Measurements from ENCODE around the gene EVA1C.

EVA1C gene

GRCh38 chr21:32411350-32412161 lies 950 bp upstream of the EVA1C start:
- no CpG with 5 or more reads among the region's 63 CpGs for WGBS (ENCODE audit: insufficient coverage, insufficient read length)
- Histone ChIP-seq H3K36me3 (ENCODE audit: control insufficient read depth, insufficient read depth, low read length) (no peaks in the 10 kb centered on the region), H3K4me1 (ENCODE audit: control insufficient read depth, insufficient read depth, low read length) (no peaks in the 10 kb centered on the region), H3K9me3 (ENCODE audit: control insufficient read depth, insufficient read depth, low read length) (no peaks in the 10 kb centered on the region), H3K27ac (ENCODE audit: low read length) (no peak overlapping the region), H3K27me3 (ENCODE audit: control insufficient read depth, insufficient read depth, low read length) (peaks cover 28% of the 10 kb centered on the region; the same call in 1 of the 2 replicates), H3K4me3 (ENCODE audit: low read length) (peak overlapping the region; percentile 15; the same call in 1 of the 2 replicates)
- DNase-seq (ENCODE audit: low read depth, low spot score) = no peak

DNA sequence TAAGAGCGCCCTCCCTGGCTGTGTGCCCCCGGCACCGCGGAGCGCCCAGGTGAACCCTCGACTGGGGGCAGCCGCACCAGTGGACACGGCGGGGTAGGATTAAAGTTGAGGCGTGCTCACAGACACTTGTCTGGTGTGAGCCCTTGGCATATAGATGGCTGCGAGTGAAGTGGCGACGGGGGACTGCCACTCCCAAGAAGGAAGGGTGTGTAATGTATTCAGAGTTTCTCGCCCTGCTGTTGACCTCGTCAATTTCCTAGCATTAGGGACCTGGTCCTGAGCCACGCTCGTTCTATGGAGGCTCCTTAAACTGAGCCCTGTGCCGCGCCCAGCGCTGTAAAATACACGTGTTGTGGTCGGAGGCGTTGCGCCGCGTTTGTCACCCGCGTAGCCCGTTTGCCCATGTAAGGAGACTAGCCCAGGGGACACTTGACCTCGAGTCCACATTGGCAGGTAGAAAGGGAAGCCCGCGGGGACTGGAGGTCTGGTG lies 554 bp downstream of the EVA1C start:
- no peak overlapping the region for H3K27ac ChIP-seq (ENCODE audit: low read length)
- WGBS (ENCODE audit: insufficient coverage, insufficient read length) = no CpG with 5 or more reads among the region's 32 CpGs
- no peak for DNase-seq (ENCODE audit: low read depth, low spot score)
- H3K4me1 ChIP-seq (ENCODE audit: control insufficient read depth, insufficient read depth, low read length) = no peaks in the 10 kb centered on the region
- no peaks in the 10 kb centered on the region for H3K9me3 ChIP-seq (ENCODE audit: control insufficient read depth, insufficient read depth, low read length)
- peaks cover 28% of the 10 kb centered on the region; the same call in 1 of the 2 replicates for H3K27me3 ChIP-seq (ENCODE audit: control insufficient read depth, insufficient read depth, low read length)
- H3K36me3 ChIP-seq (ENCODE audit: control insufficient read depth, insufficient read depth, low read length) = no peaks in the 10 kb centered on the region
- H3K4me3 ChIP-seq (ENCODE audit: low read length) = peak overlapping the region; percentile 15; the same call in 1 of the 2 replicates

- H3K9me3 ChIP-seq (ENCODE audit: control insufficient read depth, insufficient read depth, low read length) = no peaks in the 10 kb centered on the region
- no peaks in the 10 kb centered on the region for H3K36me3 ChIP-seq (ENCODE audit: control insufficient read depth, insufficient read depth, low read length)
- peaks cover 28% of the 10 kb centered on the region; the same call in 1 of the 2 replicates for H3K27me3 ChIP-seq (ENCODE audit: control insufficient read depth, insufficient read depth, low read length)
- H3K4me3 ChIP-seq (ENCODE audit: low read length) = no peak overlapping the region
- WGBS (ENCODE audit: insufficient coverage, insufficient read length) = no CpG with 5 or more reads among the region's 7 CpGs
- H3K4me1 ChIP-seq (ENCODE audit: control insufficient read depth, insufficient read depth, low read length) = no peaks in the 10 kb centered on the region
- no peak for DNase-seq (ENCODE audit: low read depth, low spot score)
- no peak overlapping the region for H3K27ac ChIP-seq (ENCODE audit: low read length)
Observed at GRCh38 chr21:32413697-32414578, 1.4 kb downstream of the EVA1C start.

GRCh38 chr21:32414579-32415358 lies 2.3 kb downstream of the EVA1C start:
- H3K36me3 ChIP-seq (ENCODE audit: control insufficient read depth, insufficient read depth, low read length) = no peaks in the 10 kb centered on the region
- no peaks in the 10 kb centered on the region for H3K4me1 ChIP-seq (ENCODE audit: control insufficient read depth, insufficient read depth, low read length)
- no peaks in the 10 kb centered on the region for H3K9me3 ChIP-seq (ENCODE audit: control insufficient read depth, insufficient read depth, low read length)
- H3K4me3 ChIP-seq (ENCODE audit: low read length) = no peak overlapping the region
- H3K27ac ChIP-seq (ENCODE audit: low read length) = no peak overlapping the region
- no peak for DNase-seq (ENCODE audit: low read depth, low spot score)
- peaks cover 28% of the 10 kb centered on the region; the same call in 1 of the 2 replicates for H3K27me3 ChIP-seq (ENCODE audit: control insufficient read depth, insufficient read depth, low read length)
- no CpG with 5 or more reads among the region's 8 CpGs for WGBS (ENCODE audit: insufficient coverage, insufficient read length)

GRCh38 chr21:32415451-32416398 lies 3.2 kb downstream of the EVA1C start:
- Histone ChIP-seq H3K9me3 (ENCODE audit: control insufficient read depth, insufficient read depth, low read length) (no peaks in the 10 kb centered on the region), H3K4me1 (ENCODE audit: control insufficient read depth, insufficient read depth, low read length) (no peaks in the 10 kb centered on the region), H3K4me3 (ENCODE audit: low read length) (no peak overlapping the region), H3K36me3 (ENCODE audit: control insufficient read depth, insufficient read depth, low read length) (no peaks in the 10 kb centered on the region), H3K27me3 (ENCODE audit: control insufficient read depth, insufficient read depth, low read length) (peaks cover 26% of the 10 kb centered on the region; the same call in 1 of the 2 replicates), H3K27ac (ENCODE audit: low read length) (no peak overlapping the region)
- no CpG with 5 or more reads among the region's 11 CpGs for WGBS (ENCODE audit: insufficient coverage, insufficient read length)
- DNase-seq (ENCODE audit: low read depth, low spot score) = no peak

GRCh38 chr21:32418146-32418545 lies 5.6 kb downstream of the EVA1C start:
- H3K4me3 ChIP-seq (ENCODE audit: low read length) = no peak overlapping the region
- no peak overlapping the region for H3K27ac ChIP-seq (ENCODE audit: low read length)
- no peak for DNase-seq (ENCODE audit: low read depth, low spot score)
- H3K27me3 ChIP-seq (ENCODE audit: control insufficient read depth, insufficient read depth, low read length) = peaks cover 13% of the 10 kb centered on the region; the same call in 1 of the 2 replicates
- H3K9me3 ChIP-seq (ENCODE audit: control insufficient read depth, insufficient read depth, low read length) = no peaks in the 10 kb centered on the region
- WGBS (ENCODE audit: insufficient coverage, insufficient read length) = no CpG with 5 or more reads among the region's 4 CpGs
- no peaks in the 10 kb centered on the region for H3K36me3 ChIP-seq (ENCODE audit: control insufficient read depth, insufficient read depth, low read length)
- no peaks in the 10 kb centered on the region for H3K4me1 ChIP-seq (ENCODE audit: control insufficient read depth, insufficient read depth, low read length)

DNA sequence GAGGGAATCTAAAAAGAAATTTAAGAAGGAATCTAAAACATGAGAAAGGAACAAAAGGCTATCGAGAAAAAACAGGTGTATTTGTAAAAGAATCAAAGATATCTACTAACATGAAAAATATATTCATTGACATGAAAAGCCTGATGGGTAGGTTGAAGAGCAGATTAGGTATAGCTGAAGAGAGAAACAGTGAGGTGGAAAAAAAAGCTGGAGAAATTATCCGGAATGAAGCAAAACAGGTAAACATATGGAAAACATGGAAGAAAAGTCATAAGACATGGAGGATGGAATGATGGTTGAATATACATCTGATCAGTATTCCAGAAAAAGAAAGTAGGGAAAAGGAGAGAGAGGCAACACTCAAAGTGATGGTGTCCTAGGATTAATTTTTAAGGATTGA lies 9.6 kb downstream of the EVA1C start:
- Histone ChIP-seq H3K27ac (ENCODE audit: low read length) (no peak overlapping the region), H3K27me3 (ENCODE audit: control insufficient read depth, insufficient read depth, low read length) (no peaks in the 10 kb centered on the region), H3K4me3 (ENCODE audit: low read length) (no peak overlapping the region), H3K4me1 (ENCODE audit: control insufficient read depth, insufficient read depth, low read length) (no peaks in the 10 kb centered on the region), H3K9me3 (ENCODE audit: control insufficient read depth, insufficient read depth, low read length) (no peaks in the 10 kb centered on the region), H3K36me3 (ENCODE audit: control insufficient read depth, insufficient read depth, low read length) (no peaks in the 10 kb centered on the region)
- no peak for DNase-seq (ENCODE audit: low read depth, low spot score)
- WGBS (ENCODE audit: insufficient coverage, insufficient read length) = no CpG with 5 or more reads among the region's 2 CpGs

GRCh38 chr21:32423320-32424190 lies 11.0 kb downstream of the EVA1C start:
- H3K27ac ChIP-seq (ENCODE audit: low read length) = no peak overlapping the region
- no peaks in the 10 kb centered on the region for H3K27me3 ChIP-seq (ENCODE audit: control insufficient read depth, insufficient read depth, low read length)
- DNase-seq (ENCODE audit: low read depth, low spot score) = no peak
- H3K9me3 ChIP-seq (ENCODE audit: control insufficient read depth, insufficient read depth, low read length) = no peaks in the 10 kb centered on the region
- no peak overlapping the region for H3K4me3 ChIP-seq (ENCODE audit: low read length)
- H3K4me1 ChIP-seq (ENCODE audit: control insufficient read depth, insufficient read depth, low read length) = no peaks in the 10 kb centered on the region
- no peaks in the 10 kb centered on the region for H3K36me3 ChIP-seq (ENCODE audit: control insufficient read depth, insufficient read depth, low read length)
- WGBS (ENCODE audit: insufficient coverage, insufficient read length) = no CpG with 5 or more reads among the region's 9 CpGs

GRCh38 chr21:32424191-32424535 lies 11.7 kb downstream of the EVA1C start:
- H3K9me3 ChIP-seq (ENCODE audit: control insufficient read depth, insufficient read depth, low read length) = no peaks in the 10 kb centered on the region
- no peak overlapping the region for H3K4me3 ChIP-seq (ENCODE audit: low read length)
- H3K27me3 ChIP-seq (ENCODE audit: control insufficient read depth, insufficient read depth, low read length) = no peaks in the 10 kb centered on the region
- no peaks in the 10 kb centered on the region for H3K36me3 ChIP-seq (ENCODE audit: control insufficient read depth, insufficient read depth, low read length)
- no peak overlapping the region for H3K27ac ChIP-seq (ENCODE audit: low read length)
- no peaks in the 10 kb centered on the region for H3K4me1 ChIP-seq (ENCODE audit: control insufficient read depth, insufficient read depth, low read length)
- no CpG with 5 or more reads among the region's 2 CpGs for WGBS (ENCODE audit: insufficient coverage, insufficient read length)
- no peak for DNase-seq (ENCODE audit: low read depth, low spot score)
